HepG2 (cell line): ENCODE results near the gene ATP11A. TPM values are rescaled to one million over a fixed set of nuclear protein-coding genes. Genes with fewer than 3 reads are reported as not detected.

Experiments
- CAMTA2 ChIP-seq: sonication (generic); formaldehyde crosslinking; IDR thresholded peaks from 2 replicates; pipeline ENCODE4 v1.4.0; 2020; ENCODE audit warnings: mild to moderate bottlenecking, missing genetic modification reagents, borderline replicate concordance
- CTCF ChIP-seq: sonication (generic); formaldehyde crosslinking; IDR thresholded peaks from 2 replicates; pipeline ENCODE4 v1.5.0; 2020; ENCODE audit warnings: mild to moderate bottlenecking, missing genetic modification reagents, moderate library complexity
- ELF3 ChIP-seq: IDR thresholded peaks from 2 replicates; pipeline ENCODE4 v1.6.1; 2016; ENCODE audit warnings: missing genetic modification reagents, missing compliant biosample characterization
- ERF ChIP-seq: IDR thresholded peaks from 2 replicates; pipeline ENCODE4 v1.6.1; 2018; ENCODE audit warnings: missing biosample characterization, missing genetic modification reagents
- EZH2 ChIP-seq: conservative IDR thresholded peaks from 2 replicates; pipeline ENCODE4 v1.6.1; 2012; ENCODE audit warnings: mild to moderate bottlenecking, low read depth, low read length, moderate library complexity
- KLF15 ChIP-seq: sonication (generic); formaldehyde crosslinking; IDR thresholded peaks from 2 replicates; pipeline ENCODE4 v1.8.1; 2023; ENCODE audit warnings: borderline replicate concordance, mild to moderate bottlenecking, inconsistent platforms, missing genetic modification reagents, mixed read lengths
- PHF5A ChIP-seq: IDR thresholded peaks from one replicate; pipeline ENCODE4 v1.6.1; 2018; ENCODE audit warnings: low read depth, missing genetic modification reagents; ENCODE audit not compliant: unreplicated experiment
- PITX1 ChIP-seq: sonication (generic); formaldehyde crosslinking; IDR thresholded peaks from 2 replicates; pipeline ENCODE4 v1.5.1; 2020; ENCODE audit warnings: mild to moderate bottlenecking, missing genetic modification reagents
- RFX1 ChIP-seq: fragments of 450-650 bp; IDR thresholded peaks from 2 replicates; pipeline ENCODE4 v1.6.1; 2017
- ZBTB7B ChIP-seq: sonication (generic); formaldehyde crosslinking; IDR thresholded peaks from 2 replicates; pipeline ENCODE4 v1.4.0; 2020; ENCODE audit warnings: missing genetic modification reagents
- ZNF274 ChIP-seq: sonication (generic); formaldehyde crosslinking; IDR thresholded peaks from 2 replicates; pipeline ENCODE4 v1.5.1; 2020; ENCODE audit warnings: mild to moderate bottlenecking, missing genetic modification reagents
- ZNF441 ChIP-seq: sonication (generic); formaldehyde crosslinking; IDR thresholded peaks from 2 replicates; pipeline ENCODE4 v1.7.0; 2021; ENCODE audit warnings: missing genetic modification reagents, borderline replicate concordance
- ZNF446 ChIP-seq: sonication (generic); formaldehyde crosslinking; IDR thresholded peaks from 2 replicates; pipeline ENCODE4 v1.5.0; 2020; ENCODE audit warnings: mild to moderate bottlenecking, missing genetic modification reagents
- ZNF687 ChIP-seq: sonication (generic); formaldehyde crosslinking; IDR thresholded peaks from 2 replicates; pipeline ENCODE4 v1.5.1; 2020; ENCODE audit warnings: mild to moderate bottlenecking, missing genetic modification reagents, moderate library complexity
- polyA plus RNA-seq, 8 experiments: library from polyadenylated mRNA; depleted of rRNA in 3 of 8; stranded (reverse) in 7 of 8; unstranded in 1 of 8; fragments of >200 nt; fragmentation: Illumina TruSeq in 4 of 8; extraction: Trizol in 4 of 8; gene quantifications; 2 replicates each; pipeline versions ENCODE4 v1.2.1 to v1.2.3, GENCODE V29; 2011 to 2016; ENCODE audit warnings: low read depth in 4 of 8, missing spikeins in 1 of 8, mixed read lengths in 1 of 8; ENCODE audit not compliant: insufficient read depth in 1 of 8
- total RNA-seq, 5 experiments: library from RNA; depleted of rRNA; stranded (reverse); fragments of >200 nt; fragmentation: Illumina TruSeq; extraction: Trizol; gene quantifications; 2 replicates each; pipeline ENCODE4 v1.2.3, GENCODE V29; 2016; ENCODE audit warnings: low read depth in 1 of 5
- TF ChIP-seq, protein P1 (sequence below): sonication (generic); formaldehyde crosslinking; IDR thresholded peaks from one replicate; pipeline ENCODE4 v1.5.1; 2020; ENCODE audit warnings: mild to moderate bottlenecking, missing genetic modification reagents; ENCODE audit errors: not compliant biosample characterization

The ATP11A gene
- total and polyA plus RNA-seq, 2 of the 13 experiments (the other 11 are each of a cell fraction or from before 2014, with no cell fraction given): 18.4 to 20.1 TPM

GRCh38 chr13:112873851-112874750 lies 184.3 kb downstream of the ATP11A start (continued):
- TF ChIP-seq PHF5A (CRISPR knock-in tag) (no peak), CTCF (CRISPR knock-in tag) (peak; percentile 91), ZNF441 (no peak), KLF15 (CRISPR knock-in tag) (no peak), ZNF687 (CRISPR knock-in tag) (peak; percentile 48; the same call in 1 of the 2 replicates), ZNF274 (CRISPR knock-in tag) (no peak), ZBTB7B (CRISPR knock-in tag) (no peak), CAMTA2 (no peak), ELF3 (CRISPR knock-in tag) (peak; percentile 32; the same call in 1 of the 2 replicates), ZNF446 (no peak), PITX1 (CRISPR knock-in tag) (peak; percentile 20; the same call in 1 of the 2 replicates), RFX1 (no peak), ERF (peak; percentile 26; the same call in 1 of the 2 replicates), EZH2 (no peak)
- TF ChIP-seq, protein P1, sequence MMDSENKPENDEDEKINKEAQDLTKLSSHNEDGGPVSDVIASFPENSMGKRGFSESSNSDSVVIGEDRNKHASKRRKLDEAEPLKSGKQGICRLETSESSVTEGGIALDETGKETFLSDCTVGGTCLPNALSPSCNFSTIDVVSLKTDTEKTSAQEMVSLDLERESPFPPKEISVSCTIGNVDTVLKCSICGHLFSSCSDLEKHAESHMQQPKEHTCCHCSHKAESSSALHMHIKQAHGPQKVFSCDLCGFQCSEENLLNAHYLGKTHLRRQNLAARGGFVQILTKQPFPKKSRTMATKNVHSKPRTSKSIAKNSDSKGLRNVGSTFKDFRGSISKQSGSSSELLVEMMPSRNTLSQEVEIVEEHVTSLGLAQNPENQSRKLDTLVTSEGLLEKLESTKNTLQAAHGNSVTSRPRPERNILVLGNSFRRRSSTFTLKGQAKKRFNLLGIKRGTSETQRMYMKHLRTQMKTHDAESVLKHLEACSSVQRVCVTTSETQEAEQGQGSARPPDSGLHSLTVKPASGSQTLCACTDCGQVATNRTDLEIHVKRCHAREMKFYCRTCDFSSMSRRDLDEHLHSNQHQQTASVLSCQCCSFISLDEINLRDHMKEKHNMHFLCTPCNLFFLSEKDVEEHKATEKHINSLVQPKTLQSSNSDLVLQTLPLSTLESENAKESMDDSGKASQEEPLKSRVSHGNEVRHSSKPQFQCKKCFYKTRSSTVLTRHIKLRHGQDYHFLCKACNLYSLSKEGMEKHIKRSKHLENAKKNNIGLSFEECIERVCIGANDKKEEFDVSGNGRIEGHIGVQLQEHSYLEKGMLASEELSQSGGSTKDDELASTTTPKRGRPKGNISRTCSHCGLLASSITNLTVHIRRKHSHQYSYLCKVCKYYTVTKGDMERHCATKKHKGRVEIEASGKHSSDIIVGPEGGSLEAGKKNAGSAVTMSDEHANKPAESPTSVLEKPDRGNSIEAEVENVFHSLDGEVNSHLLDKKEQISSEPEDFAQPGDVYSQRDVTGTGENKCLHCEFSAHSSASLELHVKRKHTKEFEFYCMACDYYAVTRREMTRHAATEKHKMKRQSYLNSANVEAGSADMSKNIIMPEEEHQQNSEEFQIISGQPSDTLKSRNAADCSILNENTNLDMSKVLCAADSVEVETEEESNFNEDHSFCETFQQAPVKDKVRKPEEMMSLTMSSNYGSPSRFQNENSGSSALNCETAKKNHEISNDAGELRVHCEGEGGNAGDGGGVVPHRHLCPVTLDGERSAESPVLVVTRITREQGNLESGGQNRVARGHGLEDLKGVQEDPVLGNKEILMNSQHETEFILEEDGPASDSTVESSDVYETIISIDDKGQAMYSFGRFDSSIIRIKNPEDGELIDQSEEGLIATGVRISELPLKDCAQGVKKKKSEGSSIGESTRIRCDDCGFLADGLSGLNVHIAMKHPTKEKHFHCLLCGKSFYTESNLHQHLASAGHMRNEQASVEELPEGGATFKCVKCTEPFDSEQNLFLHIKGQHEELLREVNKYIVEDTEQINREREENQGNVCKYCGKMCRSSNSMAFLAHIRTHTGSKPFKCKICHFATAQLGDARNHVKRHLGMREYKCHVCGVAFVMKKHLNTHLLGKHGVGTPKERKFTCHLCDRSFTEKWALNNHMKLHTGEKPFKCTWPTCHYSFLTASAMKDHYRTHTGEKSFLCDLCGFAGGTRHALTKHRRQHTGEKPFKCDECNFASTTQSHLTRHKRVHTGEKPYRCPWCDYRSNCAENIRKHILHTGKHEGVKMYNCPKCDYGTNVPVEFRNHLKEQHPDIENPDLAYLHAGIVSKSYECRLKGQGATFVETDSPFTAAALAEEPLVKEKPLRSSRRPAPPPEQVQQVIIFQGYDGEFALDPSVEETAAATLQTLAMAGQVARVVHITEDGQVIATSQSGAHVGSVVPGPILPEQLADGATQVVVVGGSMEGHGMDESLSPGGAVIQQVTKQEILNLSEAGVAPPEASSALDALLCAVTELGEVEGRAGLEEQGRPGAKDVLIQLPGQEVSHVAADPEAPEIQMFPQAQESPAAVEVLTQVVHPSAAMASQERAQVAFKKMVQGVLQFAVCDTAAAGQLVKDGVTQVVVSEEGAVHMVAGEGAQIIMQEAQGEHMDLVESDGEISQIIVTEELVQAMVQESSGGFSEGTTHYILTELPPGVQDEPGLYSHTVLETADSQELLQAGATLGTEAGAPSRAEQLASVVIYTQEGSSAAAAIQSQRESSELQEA (CRISPR knock-in tag): peak; percentile 45
